T-helper 2 cell treated with Interferon-gamma antibody and Interleukin-4, amounts not matched to agents 5 μg/mL and 100 μg/mL, for 36 hours (primary cell): Measurements from ENCODE around the gene ATP8B2.
"Not testable (repeated sequence)": the region's sequence is repeated elsewhere in the genome, so short reads cannot be mapped to it uniquely, and the experiment has no call there.

ENCODE experiments used
- DNase-seq: peaks from one replicate; pipeline ENCODE4 v3.0.0; 2021; ENCODE audit warnings: low spot score
- H3K27ac Mint-ChIP-seq: one replicate; pipeline ENCODE4 v1.8.0; 2021; ENCODE audit warnings: mild to moderate bottlenecking, mixed read lengths
- H3K27me3 Mint-ChIP-seq: one replicate; pipeline ENCODE4 v1.8.0; 2021; ENCODE audit warnings: low read depth, mixed read lengths
- H3K36me3 Mint-ChIP-seq: one replicate; pipeline ENCODE4 v1.8.0; 2021; ENCODE audit warnings: low read depth, mixed read lengths
- H3K4me1 Mint-ChIP-seq: one replicate; pipeline ENCODE4 v1.8.0; 2021; ENCODE audit warnings: low read depth, mixed read lengths
- H3K4me3 Mint-ChIP-seq: one replicate; pipeline ENCODE4 v1.8.0; 2022; ENCODE audit warnings: mild to moderate bottlenecking, moderate library complexity, mixed read lengths
- H3K9me3 Mint-ChIP-seq: one replicate; pipeline ENCODE4 v1.8.0; 2021; ENCODE audit warnings: mixed read lengths

The ATP8B2 gene

GRCh38 chr1:154361357-154361756 lies 36.0 kb downstream of the ATP8B2 start:
- H3K4me1 Mint-ChIP-seq, result no peaks in the 10 kb centered on the region
- DNase-seq, result no peak
- H3K27me3 Mint-ChIP-seq, result peaks cover 2% of the 10 kb centered on the region
- no peak overlapping the region for H3K4me3 Mint-ChIP-seq
- H3K9me3 Mint-ChIP-seq, result peaks cover 10% of the 10 kb centered on the region
- H3K27ac Mint-ChIP-seq, result no peak overlapping the region
- H3K36me3 Mint-ChIP-seq, result no peaks in the 10 kb centered on the region

- DNase-seq, result no peak
- Mint-ChIP-seq H3K4me1 (peaks cover 7% of the 10 kb centered on the region), H3K27me3 (no peaks in the 10 kb centered on the region), H3K27ac (no peak overlapping the region), H3K4me3 (no peak overlapping the region), H3K9me3 (no peaks in the 10 kb centered on the region), H3K36me3 (no peaks in the 10 kb centered on the region)
Measured at GRCh38 chr1:154371436-154371835, 46.1 kb downstream of the ATP8B2 start.

- peak overlapping the region; percentile 10 for H3K27ac Mint-ChIP-seq
- DNase-seq, result peak; percentile 10
- not testable (repeated sequence) for H3K9me3 Mint-ChIP-seq, H3K4me1 Mint-ChIP-seq, H3K27me3 Mint-ChIP-seq, H3K4me3 Mint-ChIP-seq, H3K36me3 Mint-ChIP-seq
Measured at GRCh38 chr1:154373777-154374357, 48.5 kb downstream of the ATP8B2 start.

GRCh38 chr1:154379301-154379700 lies 54.0 kb downstream of the ATP8B2 start:
- H3K27ac Mint-ChIP-seq, result no peak overlapping the region
- no peaks in the 10 kb centered on the region for H3K27me3 Mint-ChIP-seq
- no peaks in the 10 kb centered on the region for H3K36me3 Mint-ChIP-seq
- H3K9me3 Mint-ChIP-seq, result no peaks in the 10 kb centered on the region
- peaks cover 2% of the 10 kb centered on the region for H3K4me1 Mint-ChIP-seq
- DNase-seq, result no peak
- no peak overlapping the region for H3K4me3 Mint-ChIP-seq

- H3K36me3 Mint-ChIP-seq, result peaks cover 2% of the 10 kb centered on the region
- H3K9me3 Mint-ChIP-seq, result peaks cover 4% of the 10 kb centered on the region
- peak overlapping the region; percentile 74 for H3K4me3 Mint-ChIP-seq
- H3K4me1 Mint-ChIP-seq, result peaks cover 23% of the 10 kb centered on the region
- H3K27ac Mint-ChIP-seq, result peak overlapping the region; percentile 93
- no peak for DNase-seq
- no peaks in the 10 kb centered on the region for H3K27me3 Mint-ChIP-seq
Measured at GRCh38 chr1:154384650-154385489, 59.5 kb downstream of the ATP8B2 start.

- Mint-ChIP-seq H3K27ac (peak overlapping the region; percentile 93), H3K9me3 (peaks cover 4% of the 10 kb centered on the region), H3K27me3 (no peaks in the 10 kb centered on the region), H3K36me3 (peaks cover 2% of the 10 kb centered on the region), H3K4me1 (peaks cover 23% of the 10 kb centered on the region), H3K4me3 (peak overlapping the region; percentile 74)
- DNase-seq, result peak; percentile 77
Measured at GRCh38 chr1:154386643-154387352, 61.5 kb downstream of the ATP8B2 start.

- Mint-ChIP-seq H3K4me1 (peaks cover 11% of the 10 kb centered on the region), H3K27me3 (peaks cover 2% of the 10 kb centered on the region), H3K27ac (no peak overlapping the region), H3K9me3 (peaks cover 3% of the 10 kb centered on the region), H3K36me3 (no peaks in the 10 kb centered on the region), H3K4me3 (no peak overlapping the region)
- no peak for DNase-seq
Measured at GRCh38 chr1:154391086-154391770, 65.9 kb downstream of the ATP8B2 start.

GRCh38 chr1:154398141-154398540 lies 72.8 kb downstream of the ATP8B2 start:
- no peaks in the 10 kb centered on the region for H3K36me3 Mint-ChIP-seq
- peaks cover 4% of the 10 kb centered on the region for H3K9me3 Mint-ChIP-seq
- H3K4me3 Mint-ChIP-seq, result no peak overlapping the region
- H3K4me1 Mint-ChIP-seq, result peaks cover 14% of the 10 kb centered on the region
- DNase-seq, result no peak
- H3K27ac Mint-ChIP-seq, result no peak overlapping the region
- H3K27me3 Mint-ChIP-seq, result peaks cover 2% of the 10 kb centered on the region

- Mint-ChIP-seq H3K4me3 (no peak overlapping the region), H3K27ac (no peak overlapping the region), H3K27me3 (peaks cover 2% of the 10 kb centered on the region), H3K9me3 (peaks cover 4% of the 10 kb centered on the region), H3K36me3 (no peaks in the 10 kb centered on the region), H3K4me1 (peaks cover 19% of the 10 kb centered on the region)
- no peak for DNase-seq
Measured at GRCh38 chr1:154398678-154399077, 73.4 kb downstream of the ATP8B2 start.

- Mint-ChIP-seq H3K27me3 (no peaks in the 10 kb centered on the region), H3K4me1 (peaks cover 31% of the 10 kb centered on the region), H3K4me3 (no peak overlapping the region), H3K36me3 (no peaks in the 10 kb centered on the region), H3K9me3 (peaks cover 4% of the 10 kb centered on the region), H3K27ac (no peak overlapping the region)
- DNase-seq, result no peak
Measured at GRCh38 chr1:154400381-154400801, 75.1 kb downstream of the ATP8B2 start.
